Esophagus muscularis mucosa (tissue), 4 donors: ENCODE measurements around the gene RPL14. TPM values are rescaled to one million over a fixed set of nuclear protein-coding genes. Genes with fewer than 3 reads are reported as not detected.

Source experiments
- DNase-seq: peaks from one replicate; pipeline ENCODE4 v3.0.0-alpha.2; 2017; ENCODE audit errors: extremely low spot score
- H3K27ac ChIP-seq, 4 donors: fragments of 200-600 bp; sonication (generic); replicated peaks in 1 of 4; 1 replicate in 3 of 4; 2 replicates in 1 of 4; pipeline ENCODE4 v1.5.1; 2016 to 2019; ENCODE audit warnings: mild to moderate bottlenecking in 1 of 4
- H3K27me3 ChIP-seq, 4 donors: fragments of 200-600 bp; sonication (generic); one replicate each; pipeline versions ENCODE4 v1.5.1 to v1.6.0; 2016 to 2019
- H3K36me3 ChIP-seq, 4 donors: fragments of 200-600 bp; sonication (generic); one replicate each; pipeline ENCODE4 v1.5.1; 2016 to 2019
- H3K4me1 ChIP-seq, 4 donors: fragments of 200-600 bp; sonication (generic); one replicate each; pipeline ENCODE4 v1.5.1; 2016 to 2019
- H3K4me3 ChIP-seq, 4 donors: fragments of 200-600 bp; sonication (generic); 1 replicate in 2 of 4; 2 replicates in 2 of 4; pipeline ENCODE4 v1.5.1; 2016 to 2019; ENCODE audit warnings: mild to moderate bottlenecking in 4 of 4, moderate library complexity in 1 of 4
- H3K9me3 ChIP-seq, 4 donors: fragments of 200-600 bp; sonication (generic); 1 replicate in 3 of 4; 2 replicates in 1 of 4; pipeline ENCODE4 v1.5.1; 2016 to 2019
- EP300 ChIP-seq: sonication (generic); formaldehyde crosslinking; IDR thresholded peaks from one replicate; pipeline ENCODE4 v1.6.1; 2017; ENCODE audit warnings: antibody characterized with exemption
- POLR2A ChIP-seq: fragments of 450-650 bp; IDR thresholded peaks from one replicate; pipeline ENCODE4 v1.6.1; 2017; ENCODE audit warnings: antibody characterized with exemption, moderate library complexity, mild to moderate bottlenecking, low read depth
- POLR2AphosphoS5 ChIP-seq, 2 donors: sonication (generic); formaldehyde crosslinking; IDR thresholded peaks; one replicate each; pipeline ENCODE4 v1.6.1; 2017; ENCODE audit warnings: antibody characterized with exemption in 2 of 2
- WGBS: methylation state at CpG from one replicate; pipeline ENCODE4 v1.1.5; 2018; 5-methylcytosine and 5-hydroxymethylcytosine counted together
- intact Hi-C: fragments of 100-400 bp; cut with DNase I; formaldehyde crosslinking; loops from one replicate; pipeline ENCODE4 v1.15.1; 2023
- total RNA-seq, 4 donors: library from RNA; depleted of rRNA; stranded (reverse); fragments of >200 nt; gene quantifications; one replicate each; pipeline versions ENCODE4 v1.1.0 to v1.2.1, GENCODE V29; 2016
- TF ChIP-seq, protein P1 (sequence below), 3 experiments: fragments of 200-600 bp in 2 of 3; fragments of 450-650 bp in 1 of 3; sonication (generic) in 2 of 3; IDR thresholded peaks; one replicate each; pipeline ENCODE4 v1.5.1; 2017 to 2019; ENCODE audit warnings: antibody characterized with exemption in 3 of 3, mild to moderate bottlenecking in 2 of 3, moderate library complexity in 1 of 3

RPL14 gene
- total RNA-seq, 4 donors from 2014 or later, result 322 to 414 (median 372) TPM

- intact Hi-C loops, result no loop called here
- no peaks in the 10 kb centered on the region for H3K27me3 ChIP-seq
- TF ChIP-seq, protein P1, sequence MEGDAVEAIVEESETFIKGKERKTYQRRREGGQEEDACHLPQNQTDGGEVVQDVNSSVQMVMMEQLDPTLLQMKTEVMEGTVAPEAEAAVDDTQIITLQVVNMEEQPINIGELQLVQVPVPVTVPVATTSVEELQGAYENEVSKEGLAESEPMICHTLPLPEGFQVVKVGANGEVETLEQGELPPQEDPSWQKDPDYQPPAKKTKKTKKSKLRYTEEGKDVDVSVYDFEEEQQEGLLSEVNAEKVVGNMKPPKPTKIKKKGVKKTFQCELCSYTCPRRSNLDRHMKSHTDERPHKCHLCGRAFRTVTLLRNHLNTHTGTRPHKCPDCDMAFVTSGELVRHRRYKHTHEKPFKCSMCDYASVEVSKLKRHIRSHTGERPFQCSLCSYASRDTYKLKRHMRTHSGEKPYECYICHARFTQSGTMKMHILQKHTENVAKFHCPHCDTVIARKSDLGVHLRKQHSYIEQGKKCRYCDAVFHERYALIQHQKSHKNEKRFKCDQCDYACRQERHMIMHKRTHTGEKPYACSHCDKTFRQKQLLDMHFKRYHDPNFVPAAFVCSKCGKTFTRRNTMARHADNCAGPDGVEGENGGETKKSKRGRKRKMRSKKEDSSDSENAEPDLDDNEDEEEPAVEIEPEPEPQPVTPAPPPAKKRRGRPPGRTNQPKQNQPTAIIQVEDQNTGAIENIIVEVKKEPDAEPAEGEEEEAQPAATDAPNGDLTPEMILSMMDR (IDR thresholded peaks at IDR 0.05), result no peak
- TF ChIP-seq POLR2AphosphoS5 (IDR thresholded peaks at IDR 0.05), result no peak
- no peak for TF ChIP-seq POLR2A
- TF ChIP-seq EP300, result no peak
- H3K9me3 ChIP-seq, result peaks cover 0 to 23% (median 18%) of the 10 kb centered on the region in 4 donors
- 81% methylated on average over 5 of the region's 5 CpGs for WGBS
- H3K27ac ChIP-seq, result no peak overlapping the region
- no peak overlapping the region for H3K4me3 ChIP-seq
- no peaks in the 10 kb centered on the region for H3K4me1 ChIP-seq
- peaks cover 20 to 37% (median 23%) of the 10 kb centered on the region in 4 donors for H3K36me3 ChIP-seq
- DNase-seq, result no peak
These were observed 33.8 kb downstream of the RPL14 start for GRCh38 chr3:40490916-40491315.

DNA sequence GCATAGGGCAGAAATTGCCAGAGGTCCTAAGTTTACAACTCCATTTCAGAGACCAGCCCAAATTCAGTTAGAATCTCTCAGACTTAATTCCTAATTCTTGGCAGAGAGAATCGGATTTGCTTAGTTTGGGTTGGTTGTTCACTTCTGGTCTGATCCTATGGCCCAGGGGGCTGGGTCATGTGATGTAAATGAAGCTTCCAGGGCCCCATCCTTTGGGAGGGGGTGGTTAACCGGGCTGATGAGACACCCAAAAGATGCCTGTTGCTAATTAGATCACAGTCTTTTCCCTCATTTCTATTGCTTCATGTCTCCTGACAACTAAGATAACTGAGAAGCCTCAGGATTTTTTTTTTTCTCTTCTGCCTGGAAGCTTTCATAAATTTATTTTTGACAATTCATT is 37.6 kb downstream of the RPL14 start:
- WGBS, result 23% methylated on average over 2 of the region's 2 CpGs
- Histone ChIP-seq H3K4me1 (no peaks in the 10 kb centered on the region), H3K36me3 (peaks cover 0 to 2% (median 0%) of the 10 kb centered on the region in 4 donors), H3K4me3 (no peak overlapping the region), H3K27ac (no peak overlapping the region), H3K9me3 (no peaks in the 10 kb centered on the region), H3K27me3 (no peaks in the 10 kb centered on the region)
- intact Hi-C loops, result no loop called here
- TF ChIP-seq, protein P1 (IDR thresholded peaks at IDR 0.05), result no peak
- TF ChIP-seq POLR2AphosphoS5 (IDR thresholded peaks at IDR 0.05), result no peak
- no peak for TF ChIP-seq EP300
- no peak for TF ChIP-seq POLR2A
- no peak for DNase-seq

GRCh38 chr3:40497288-40497687 is 40.1 kb downstream of the RPL14 start:
- no peaks in the 10 kb centered on the region for H3K36me3 ChIP-seq
- WGBS, result 93% methylated on average over 2 of the region's 2 CpGs
- TF ChIP-seq EP300, result no peak
- TF ChIP-seq, protein P1 (IDR thresholded peaks at IDR 0.05), result no peak
- no peak for TF ChIP-seq POLR2A
- no peak for TF ChIP-seq POLR2AphosphoS5 (IDR thresholded peaks at IDR 0.05)
- H3K27ac ChIP-seq, result no peak overlapping the region
- H3K4me1 ChIP-seq, result no peaks in the 10 kb centered on the region
- H3K27me3 ChIP-seq, result no peaks in the 10 kb centered on the region
- H3K4me3 ChIP-seq, result no peak overlapping the region
- intact Hi-C loops, result no loop called here
- no peaks in the 10 kb centered on the region for H3K9me3 ChIP-seq
- DNase-seq, result no peak

GRCh38 chr3:40499952-40500351 is 42.8 kb downstream of the RPL14 start:
- H3K27ac ChIP-seq, result no peak overlapping the region
- H3K4me3 ChIP-seq, result no peak overlapping the region
- H3K9me3 ChIP-seq, result no peaks in the 10 kb centered on the region
- no peaks in the 10 kb centered on the region for H3K36me3 ChIP-seq
- H3K4me1 ChIP-seq, result peaks cover 3 to 5% (median 3%) of the 10 kb centered on the region in 4 donors
- no peaks in the 10 kb centered on the region for H3K27me3 ChIP-seq
- no peak for DNase-seq
- intact Hi-C loops, result no loop called here
- TF ChIP-seq POLR2AphosphoS5 (IDR thresholded peaks at IDR 0.05) (no peak), POLR2A (no peak), EP300 (no peak)
- TF ChIP-seq, protein P1 (IDR thresholded peaks at IDR 0.05), result no peak
- 81% methylated on average over 1 of the region's 1 CpG for WGBS

- no peak for TF ChIP-seq EP300
- no peak for TF ChIP-seq POLR2A
- TF ChIP-seq, protein P1 (IDR thresholded peaks at IDR 0.05), result no peak
- no peak for TF ChIP-seq POLR2AphosphoS5 (IDR thresholded peaks at IDR 0.05)
- intact Hi-C loops, result no loop called here
- Histone ChIP-seq H3K4me1 (peaks cover 12 to 20% (median 19%) of the 10 kb centered on the region in 4 donors), H3K9me3 (no peaks in the 10 kb centered on the region), H3K27ac (no peak overlapping the region), H3K36me3 (no peaks in the 10 kb centered on the region), H3K4me3 (no peak overlapping the region), H3K27me3 (no peaks in the 10 kb centered on the region)
- WGBS, result 94% methylated on average over 2 of the region's 2 CpGs
- DNase-seq, result no peak
These were observed 44.9 kb downstream of the RPL14 start for GRCh38 chr3:40502034-40502433.
